ENCODE data around the gene TOPORS.

- TF ChIP-seq, protein P1, sequence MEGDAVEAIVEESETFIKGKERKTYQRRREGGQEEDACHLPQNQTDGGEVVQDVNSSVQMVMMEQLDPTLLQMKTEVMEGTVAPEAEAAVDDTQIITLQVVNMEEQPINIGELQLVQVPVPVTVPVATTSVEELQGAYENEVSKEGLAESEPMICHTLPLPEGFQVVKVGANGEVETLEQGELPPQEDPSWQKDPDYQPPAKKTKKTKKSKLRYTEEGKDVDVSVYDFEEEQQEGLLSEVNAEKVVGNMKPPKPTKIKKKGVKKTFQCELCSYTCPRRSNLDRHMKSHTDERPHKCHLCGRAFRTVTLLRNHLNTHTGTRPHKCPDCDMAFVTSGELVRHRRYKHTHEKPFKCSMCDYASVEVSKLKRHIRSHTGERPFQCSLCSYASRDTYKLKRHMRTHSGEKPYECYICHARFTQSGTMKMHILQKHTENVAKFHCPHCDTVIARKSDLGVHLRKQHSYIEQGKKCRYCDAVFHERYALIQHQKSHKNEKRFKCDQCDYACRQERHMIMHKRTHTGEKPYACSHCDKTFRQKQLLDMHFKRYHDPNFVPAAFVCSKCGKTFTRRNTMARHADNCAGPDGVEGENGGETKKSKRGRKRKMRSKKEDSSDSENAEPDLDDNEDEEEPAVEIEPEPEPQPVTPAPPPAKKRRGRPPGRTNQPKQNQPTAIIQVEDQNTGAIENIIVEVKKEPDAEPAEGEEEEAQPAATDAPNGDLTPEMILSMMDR (IDR thresholded peaks at IDR 0.05): no peak
- TF ChIP-seq EZH2 (IDR thresholded peaks at IDR 0.05; ENCODE audit: borderline replicate concordance, insufficient read depth, low read depth, low read length, poor library complexity, severe bottlenecking): no peak
Observed at GRCh38 chr9:32590476-32590875, 38.1 kb upstream of the TOPORS start.

Data from B cell (primary cell).